Peyer's patch (tissue), 4 donors: ENCODE data around the gene LASP1. TPM values are rescaled to one million over a fixed set of nuclear protein-coding genes. Genes with fewer than 3 reads are reported as not detected.
A peak's percentile ranks its signal among the peaks of the same experiment; 100 is the strongest.

Experiments
- DNase-seq, 3 donors: peaks; one replicate each; pipeline ENCODE4 v3.0.0-alpha.2; 2017 to 2019
- H3K27ac ChIP-seq, 4 donors: fragments of 200-600 bp; sonication (generic); one replicate each; pipeline ENCODE4 v1.5.1; 2016 to 2019
- H3K27me3 ChIP-seq, 2 donors: fragments of 200-600 bp; sonication (generic); one replicate each; pipeline ENCODE4 v1.5.1; 2019
- H3K36me3 ChIP-seq, 3 donors: fragments of 200-600 bp; sonication (generic); one replicate each; pipeline ENCODE4 v1.5.1; 2016 to 2019
- H3K4me1 ChIP-seq, 4 donors: fragments of 200-600 bp; sonication (generic); one replicate each; pipeline ENCODE4 v1.5.1; 2016 to 2019
- H3K4me3 ChIP-seq, 4 donors: fragments of 200-600 bp; sonication (generic); 1 replicate in 3 of 4; 2 replicates in 1 of 4; pipeline ENCODE4 v1.5.1; 2016 to 2019; ENCODE audit warnings: mild to moderate bottlenecking in 1 of 4
- H3K9me3 ChIP-seq, 4 donors: fragments of 200-600 bp; sonication (generic); one replicate each; pipeline ENCODE4 v1.5.1; 2016 to 2019; ENCODE audit warnings: mild to moderate bottlenecking in 1 of 4
- CTCF ChIP-seq, 6 experiments: fragments of 450-650 bp in 4 of 6; fragments of 200-600 bp in 2 of 6; sonication (generic) in 1 of 6; IDR thresholded peaks; one replicate each; pipeline ENCODE4 v1.5.1; 2017 to 2019; ENCODE audit warnings: antibody characterized with exemption in 6 of 6, mild to moderate bottlenecking in 3 of 6, moderate library complexity in 1 of 6
- POLR2A ChIP-seq, 2 donors: fragments of 450-650 bp; IDR thresholded peaks; one replicate each; pipeline ENCODE4 v1.5.1; 2017; ENCODE audit warnings: antibody characterized with exemption in 2 of 2, mild to moderate bottlenecking in 2 of 2, moderate library complexity in 2 of 2
- total RNA-seq, 4 donors: library from RNA; depleted of rRNA; stranded (reverse); fragments of >200 nt; gene quantifications; one replicate each; pipeline ENCODE4 v1.1.0, GENCODE V29; 2016

LASP1 gene
- total RNA-seq, 4 donors from 2014 or later: 166 to 654 (median 590) TPM

GRCh38 chr17:38890410-38890746 lies 20.5 kb downstream of the LASP1 start:
- Histone ChIP-seq H3K4me3 (no peak overlapping the region), H3K27ac (peak overlapping the region in 2 of 4 donors; percentile 20 to 32), H3K36me3 (peaks cover 0 to 74% (median 0%) of the 10 kb centered on the region in 3 donors), H3K4me1 (peaks cover 4 to 81% (median 26%) of the 10 kb centered on the region in 4 donors), H3K9me3 (no peaks in the 10 kb centered on the region), H3K27me3 (no peaks in the 10 kb centered on the region)
- TF ChIP-seq POLR2A (IDR thresholded peaks at IDR 0.05): no peak
- no peak for TF ChIP-seq CTCF (IDR thresholded peaks at IDR 0.05)
- no peak for DNase-seq

- Histone ChIP-seq H3K27me3 (no peaks in the 10 kb centered on the region), H3K9me3 (no peaks in the 10 kb centered on the region), H3K36me3 (peaks cover 0 to 84% (median 0%) of the 10 kb centered on the region in 3 donors), H3K4me1 (peaks cover 9 to 81% (median 21%) of the 10 kb centered on the region in 4 donors), H3K27ac (peak overlapping the region in 2 of 4 donors; percentile 32 to 48), H3K4me3 (no peak overlapping the region)
- DNase-seq: no peak
- no peak for TF ChIP-seq POLR2A (IDR thresholded peaks at IDR 0.05)
- TF ChIP-seq CTCF (IDR thresholded peaks at IDR 0.05): no peak
Observed at GRCh38 chr17:38891441-38891840, 21.6 kb downstream of the LASP1 start.

DNA sequence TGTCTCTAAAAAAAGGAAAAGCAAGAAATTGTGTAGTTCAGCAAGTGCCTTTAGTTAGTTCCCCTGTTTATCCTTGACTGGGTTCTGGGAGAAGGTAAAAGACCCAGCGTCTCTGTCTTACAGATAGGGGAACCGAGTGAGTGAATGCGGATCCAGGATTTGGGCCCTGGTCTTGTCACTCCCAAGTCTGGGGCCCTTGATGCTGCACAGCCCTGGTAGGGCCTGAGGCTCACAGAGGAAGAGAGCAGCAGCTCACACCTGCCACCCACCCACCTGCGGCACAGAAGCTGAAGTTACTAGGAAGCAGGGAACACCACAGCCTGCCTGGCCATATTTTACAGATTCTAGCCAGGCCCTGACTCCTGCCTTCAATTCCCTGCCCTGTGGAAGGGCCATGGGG lies 22.2 kb downstream of the LASP1 start:
- peak overlapping the region in 2 of 4 donors; percentile 48 to 74 for H3K27ac ChIP-seq
- no peaks in the 10 kb centered on the region for H3K27me3 ChIP-seq
- H3K9me3 ChIP-seq: no peaks in the 10 kb centered on the region
- no peak overlapping the region for H3K4me3 ChIP-seq
- DNase-seq: no peak
- peaks cover 14 to 81% (median 24%) of the 10 kb centered on the region in 4 donors for H3K4me1 ChIP-seq
- peaks cover 0 to 83% (median 0%) of the 10 kb centered on the region in 3 donors for H3K36me3 ChIP-seq
- TF ChIP-seq POLR2A (IDR thresholded peaks at IDR 0.05): no peak
- no peak for TF ChIP-seq CTCF (IDR thresholded peaks at IDR 0.05)

GRCh38 chr17:38892620-38893019 lies 22.8 kb downstream of the LASP1 start:
- DNase-seq: no peak
- Histone ChIP-seq H3K27ac (peak overlapping the region in 1 of 4 donors; percentile 74), H3K9me3 (no peaks in the 10 kb centered on the region), H3K4me3 (no peak overlapping the region), H3K27me3 (no peaks in the 10 kb centered on the region), H3K4me1 (peaks cover 19 to 81% (median 29%) of the 10 kb centered on the region in 4 donors), H3K36me3 (peaks cover 0 to 78% (median 0%) of the 10 kb centered on the region in 3 donors)
- TF ChIP-seq POLR2A (IDR thresholded peaks at IDR 0.05) (no peak), CTCF (IDR thresholded peaks at IDR 0.05) (no peak)

GRCh38 chr17:38893113-38893512 lies 23.3 kb downstream of the LASP1 start:
- H3K9me3 ChIP-seq: no peaks in the 10 kb centered on the region
- TF ChIP-seq POLR2A (IDR thresholded peaks at IDR 0.05) (no peak), CTCF (IDR thresholded peaks at IDR 0.05) (no peak)
- peaks cover 0 to 73% (median 0%) of the 10 kb centered on the region in 3 donors for H3K36me3 ChIP-seq
- H3K4me3 ChIP-seq: no peak overlapping the region
- H3K27ac ChIP-seq: peak overlapping the region; percentile 36 to 74 (median 52)
- no peak for DNase-seq
- peaks cover 20 to 81% (median 34%) of the 10 kb centered on the region in 4 donors for H3K4me1 ChIP-seq
- no peaks in the 10 kb centered on the region for H3K27me3 ChIP-seq

DNA sequence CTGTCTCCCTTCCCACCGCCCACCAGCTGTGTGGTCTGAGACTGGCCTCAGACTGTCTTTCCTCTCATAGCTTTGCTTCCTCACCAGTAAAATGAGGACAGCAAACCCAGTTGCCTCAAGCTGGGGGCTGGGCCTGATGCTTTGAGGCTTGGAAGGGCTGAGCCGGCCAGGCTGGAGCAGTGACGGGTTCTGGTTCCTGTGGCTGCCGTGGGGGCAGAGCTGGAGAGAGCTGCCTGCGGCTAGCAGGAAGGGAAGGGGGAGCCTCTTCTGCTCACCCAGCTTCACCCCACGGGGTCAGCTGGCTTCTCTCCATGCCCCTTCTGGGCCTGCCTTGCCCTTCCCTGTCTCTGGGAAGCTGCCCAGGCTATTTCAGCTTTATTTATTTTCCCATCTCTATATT lies 23.7 kb downstream of the LASP1 start:
- no peak for TF ChIP-seq POLR2A (IDR thresholded peaks at IDR 0.05)
- no peak for TF ChIP-seq CTCF (IDR thresholded peaks at IDR 0.05)
- H3K27me3 ChIP-seq: no peaks in the 10 kb centered on the region
- H3K27ac ChIP-seq: peak overlapping the region; percentile 36 to 74 (median 52)
- H3K4me1 ChIP-seq: peaks cover 20 to 82% (median 39%) of the 10 kb centered on the region in 4 donors
- DNase-seq: peak in 1 of 3 donors; percentile 32
- H3K36me3 ChIP-seq: peaks cover 0 to 72% (median 0%) of the 10 kb centered on the region in 3 donors
- H3K4me3 ChIP-seq: no peak overlapping the region
- no peaks in the 10 kb centered on the region for H3K9me3 ChIP-seq
